Body of pancreas (tissue), 4 donors: ENCODE results near the gene SLC12A1. TPM values are rescaled to one million over a fixed set of nuclear protein-coding genes. Genes with fewer than 3 reads are reported as not detected.

Experiments used
- ATAC-seq: fragments of 150-250 bp; one replicate; pipeline ENCODE4 v1.9.1; 2016
- DNase-seq, 4 donors: peaks; one replicate each; pipeline ENCODE4 v3.0.0-alpha.2; 2019
- H3K27ac ChIP-seq, 4 donors: fragments of 200-600 bp; sonication (generic); 1 replicate in 3 of 4; 2 replicates in 1 of 4; pipeline versions ENCODE4 v1.5.1 to v1.6.1; 2016 to 2019; ENCODE audit warnings: mild to moderate bottlenecking in 1 of 4, mixed read lengths in 1 of 4, moderate library complexity in 1 of 4
- H3K27me3 ChIP-seq, 2 donors: fragments of 200-600 bp; sonication (generic); one replicate each; pipeline ENCODE4 v1.6.0; 2016; ENCODE audit warnings: mild to moderate bottlenecking in 1 of 2
- H3K36me3 ChIP-seq, 2 donors: fragments of 200-600 bp; sonication (generic); replicated peaks in 1 of 2; 2 replicates each; pipeline ENCODE4 v1.5.1; 2016; ENCODE audit warnings: low read depth in 2 of 2; ENCODE audit not compliant: insufficient read depth in 1 of 2
- H3K4me1 ChIP-seq: fragments of 200-600 bp; sonication (generic); one replicate; pipeline ENCODE4 v1.6.0; 2016
- H3K4me3 ChIP-seq, 2 donors: fragments of 200-600 bp; sonication (generic); 1 replicate in 1 of 2; 2 replicates in 1 of 2; pipeline ENCODE4 v1.5.1; 2016 to 2019
- H3K9me3 ChIP-seq, 3 donors: fragments of 200-600 bp; sonication (generic); 1 replicate in 2 of 3; 2 replicates in 1 of 3; pipeline ENCODE4 v1.5.1; 2016
- CTCF ChIP-seq, 7 experiments: fragments of 450-650 bp in 4 of 7; fragments of 200-600 bp in 3 of 7; sonication (generic) in 3 of 7; IDR thresholded peaks; one replicate each; pipeline ENCODE4 v1.5.1; 2016 to 2019; ENCODE audit warnings: antibody characterized with exemption in 7 of 7
- POLR2A ChIP-seq, 3 donors: fragments of 450-650 bp; IDR thresholded peaks; one replicate each; pipeline ENCODE4 v1.6.1; 2016; ENCODE audit warnings: antibody characterized with exemption in 3 of 3, mild to moderate bottlenecking in 2 of 3
- WGBS, 2 donors: methylation state at CpG; one replicate each; pipeline ENCODE4 v1.1.5; 2017; 5-methylcytosine and 5-hydroxymethylcytosine counted together
- intact Hi-C: fragments of 100-400 bp; cut with DNase I; formaldehyde crosslinking; loops from one replicate; pipeline ENCODE4 v1.15.1; 2023
- total RNA-seq, 2 donors: library from RNA; depleted of rRNA; stranded (reverse); fragments of >200 nt; gene quantifications; one replicate each; pipeline ENCODE4 v1.1.0, GENCODE V29; 2016

The SLC12A1 gene
- total RNA-seq, 2 donors from 2014 or later, result not detected

- no peaks in the 10 kb centered on the region for H3K4me1 ChIP-seq
- no peak for ATAC-seq
- H3K27ac ChIP-seq, result no peak overlapping the region
- no peaks in the 10 kb centered on the region for H3K36me3 ChIP-seq
- no peak for TF ChIP-seq CTCF (IDR thresholded peaks at IDR 0.05)
- no peak for TF ChIP-seq POLR2A (IDR thresholded peaks at IDR 0.05)
- intact Hi-C loops, result no loop called here
- H3K27me3 ChIP-seq, result no peaks in the 10 kb centered on the region
- 68 to 78% methylated on average over 2 of the region's 2 CpGs for WGBS, 2 donors
- H3K4me3 ChIP-seq, result no peak overlapping the region
- DNase-seq, result no peak
- no peaks in the 10 kb centered on the region for H3K9me3 ChIP-seq
Measured at GRCh38 chr15:48313216-48313615, 107.1 kb downstream of the SLC12A1 start.

GRCh38 chr15:48315041-48315440 lies 108.9 kb downstream of the SLC12A1 start:
- H3K4me1 ChIP-seq, result no peaks in the 10 kb centered on the region
- H3K36me3 ChIP-seq, result no peaks in the 10 kb centered on the region
- 68 to 80% methylated on average over 6 to 10 of the region's 10 CpGs for WGBS, 2 donors
- TF ChIP-seq CTCF (IDR thresholded peaks at IDR 0.05), result no peak
- no peaks in the 10 kb centered on the region for H3K27me3 ChIP-seq
- intact Hi-C loops, result no loop called here
- no peaks in the 10 kb centered on the region for H3K9me3 ChIP-seq
- no peak for DNase-seq
- no peak overlapping the region for H3K27ac ChIP-seq
- H3K4me3 ChIP-seq, result no peak overlapping the region
- no peak for ATAC-seq

- TF ChIP-seq CTCF (IDR thresholded peaks at IDR 0.05) (no peak), POLR2A (IDR thresholded peaks at IDR 0.05) (no peak)
- Histone ChIP-seq H3K4me1 (no peaks in the 10 kb centered on the region), H3K4me3 (no peak overlapping the region), H3K9me3 (no peaks in the 10 kb centered on the region), H3K36me3 (no peaks in the 10 kb centered on the region), H3K27me3 (no peaks in the 10 kb centered on the region), H3K27ac (no peak overlapping the region)
- DNase-seq (no peak), ATAC-seq (no peak)
- WGBS, 2 donors, result 87 to 89% methylated on average over 2 of the region's 2 CpGs
- intact Hi-C loops, result no loop called here
Measured at GRCh38 chr15:48317221-48317620, 111.1 kb downstream of the SLC12A1 start.

GRCh38 chr15:48318131-48318530 lies 112.0 kb downstream of the SLC12A1 start:
- WGBS, 2 donors, result 44 to 53% methylated on average over 6 of the region's 6 CpGs
- no peak for DNase-seq
- no peak overlapping the region for H3K4me3 ChIP-seq
- no peaks in the 10 kb centered on the region for H3K4me1 ChIP-seq
- no peaks in the 10 kb centered on the region for H3K9me3 ChIP-seq
- TF ChIP-seq POLR2A (IDR thresholded peaks at IDR 0.05) (no peak), CTCF (IDR thresholded peaks at IDR 0.05) (no peak)
- no peak for ATAC-seq
- intact Hi-C loops, result no loop called here
- H3K27me3 ChIP-seq, result no peaks in the 10 kb centered on the region
- no peaks in the 10 kb centered on the region for H3K36me3 ChIP-seq
- no peak overlapping the region for H3K27ac ChIP-seq

GRCh38 chr15:48323294-48323693 lies 117.2 kb downstream of the SLC12A1 start:
- ATAC-seq (no peak), DNase-seq (no peak)
- intact Hi-C loops, result no loop called here
- Histone ChIP-seq H3K27ac (no peak overlapping the region), H3K36me3 (no peaks in the 10 kb centered on the region), H3K27me3 (no peaks in the 10 kb centered on the region), H3K4me1 (no peaks in the 10 kb centered on the region), H3K9me3 (no peaks in the 10 kb centered on the region), H3K4me3 (no peak overlapping the region)
- no peak for TF ChIP-seq CTCF (IDR thresholded peaks at IDR 0.05)
- TF ChIP-seq POLR2A (IDR thresholded peaks at IDR 0.05), result no peak
- WGBS, 2 donors, result 78 to 84% methylated on average over 7 of the region's 7 CpGs
